SKM-1 (cell line): Measurements from ENCODE around the gene PCDHB5.
"Not testable (repeated sequence)": the region's sequence is repeated elsewhere in the genome, so short reads cannot be mapped to it uniquely, and the experiment has no call there.

Source experiments
- DNase-seq: peaks from one replicate; lab custom pipeline; 2025; ENCODE audit not compliant: unreplicated experiment; lab: John Stamatoyannopoulos, UW

The PCDHB5 gene

DNA sequence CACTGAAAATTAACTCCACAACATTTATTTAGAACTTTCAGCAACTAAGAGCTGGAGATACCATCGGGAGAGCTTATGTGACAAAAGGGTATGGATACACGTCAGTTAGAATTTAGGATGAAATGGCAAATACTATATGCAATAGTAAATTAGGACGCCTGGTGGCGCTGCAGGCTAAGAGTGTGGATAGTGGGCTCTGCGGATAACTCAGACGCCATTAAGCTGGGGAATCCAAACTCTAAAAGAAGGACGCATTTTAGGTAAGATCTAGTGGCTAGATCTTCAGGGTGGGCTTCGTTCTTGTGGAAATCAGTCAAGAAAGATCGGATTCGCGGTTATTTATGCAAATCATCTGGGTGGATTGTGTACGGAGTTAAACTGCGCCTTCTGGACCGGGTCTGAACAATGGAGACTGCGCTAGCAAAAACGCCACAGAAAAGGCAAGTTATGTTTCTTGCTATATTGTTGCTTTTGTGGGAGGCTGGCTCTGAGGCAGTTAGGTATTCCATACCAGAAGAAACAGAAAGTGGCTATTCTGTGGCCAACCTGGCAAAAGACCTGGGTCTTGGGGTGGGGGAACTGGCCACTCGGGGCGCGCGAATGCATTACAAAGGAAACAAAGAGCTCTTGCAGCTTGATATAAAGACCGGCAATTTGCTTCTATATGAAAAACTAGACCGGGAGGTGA, at the start of gene PCDHB5:
PCDHB5 (plus strand) TSS at position 177 of the 688 bp plus-strand sequence; CDS start at position 406, 229 bp downstream.
- no peak for DNase-seq

DNA sequence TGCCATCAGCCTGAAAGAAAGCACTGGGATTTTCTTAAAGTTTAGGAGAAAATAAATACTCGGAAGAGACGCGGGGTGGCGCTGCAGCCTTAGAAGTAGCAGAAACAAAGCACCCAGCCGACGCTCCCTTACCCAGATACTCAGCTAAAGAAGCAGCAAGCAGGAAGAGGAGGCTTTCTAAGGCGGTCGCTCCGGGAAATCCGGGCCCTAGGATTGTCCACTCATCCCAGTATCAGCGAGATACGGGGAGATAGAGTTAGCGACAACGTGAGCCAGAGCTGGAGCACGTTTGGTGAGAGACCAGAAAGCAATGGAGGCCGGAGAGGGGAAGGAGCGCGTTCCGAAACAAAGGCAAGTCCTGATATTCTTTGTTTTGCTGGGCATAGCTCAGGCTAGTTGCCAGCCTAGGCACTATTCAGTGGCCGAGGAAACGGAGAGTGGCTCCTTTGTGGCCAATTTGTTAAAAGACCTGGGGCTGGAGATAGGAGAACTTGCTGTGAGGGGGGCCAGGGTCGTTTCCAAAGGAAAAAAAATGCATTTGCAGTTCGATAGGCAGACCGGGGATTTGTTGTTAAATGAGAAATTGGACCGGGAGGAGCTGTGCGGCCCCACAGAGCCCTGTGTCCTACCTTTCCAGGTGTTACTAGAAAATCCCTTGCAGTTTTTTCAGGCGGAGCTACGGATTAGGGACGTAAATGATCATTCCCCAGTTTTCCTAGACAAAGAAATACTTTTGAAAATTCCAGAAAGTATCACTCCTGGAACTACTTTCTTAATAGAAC, 40.3 kb upstream of the PCDHB5 start, which contains the start of gene PCDHB2:
PCDHB2 (plus strand) TSS at position 135 of the 782 bp plus-strand sequence; CDS start at position 311, 176 bp downstream.
- no peak for DNase-seq

GRCh38 chr5:141095263-141095641, 39.8 kb upstream of the PCDHB5 start:
- no peak for DNase-seq

- DNase-seq = not testable (repeated sequence)
Observed at GRCh38 chr5:141096181-141096580, 38.8 kb upstream of the PCDHB5 start.

- DNase-seq = not testable (repeated sequence)
Observed at GRCh38 chr5:141096586-141096985, 38.4 kb upstream of the PCDHB5 start.

- no peak for DNase-seq
Observed at GRCh38 chr5:141100243-141100805, 34.7 kb upstream of the PCDHB5 start, which contains the start of gene PCDHB3. PCDHB3 (plus strand) TSS chr5:141100473; CDS start chr5:141100650, 177 bp downstream.

GRCh38 chr5:141101059-141101458, 33.9 kb upstream of the PCDHB5 start:
- DNase-seq = no peak

- not testable (repeated sequence) for DNase-seq
Observed at GRCh38 chr5:141102070-141102469, 32.9 kb upstream of the PCDHB5 start.

- not testable (repeated sequence) for DNase-seq
Observed at GRCh38 chr5:141102471-141102870, 32.5 kb upstream of the PCDHB5 start.

- no peak for DNase-seq
Observed at GRCh38 chr5:141105350-141105749, 29.7 kb upstream of the PCDHB5 start.

- DNase-seq = no peak
Observed at GRCh38 chr5:141119250-141119649, 15.8 kb upstream of the PCDHB5 start.

GRCh38 chr5:141121563-141121962, 13.4 kb upstream of the PCDHB5 start, which contains the start of gene PCDHB4:
PCDHB4 (plus strand) TSS chr5:141121818; CDS start chr5:141121999, 181 bp downstream.
- no peak for DNase-seq

- DNase-seq = no peak
Observed at GRCh38 chr5:141121985-141122384, 13.0 kb upstream of the PCDHB5 start.

- not testable (repeated sequence) for DNase-seq
Observed at GRCh38 chr5:141123396-141124135, 11.4 kb upstream of the PCDHB5 start.

GRCh38 chr5:141127305-141127704, 7.7 kb upstream of the PCDHB5 start:
- DNase-seq = no peak

GRCh38 chr5:141135718-141136266, 786 bp downstream of the PCDHB5 start:
- DNase-seq = no peak

DNA sequence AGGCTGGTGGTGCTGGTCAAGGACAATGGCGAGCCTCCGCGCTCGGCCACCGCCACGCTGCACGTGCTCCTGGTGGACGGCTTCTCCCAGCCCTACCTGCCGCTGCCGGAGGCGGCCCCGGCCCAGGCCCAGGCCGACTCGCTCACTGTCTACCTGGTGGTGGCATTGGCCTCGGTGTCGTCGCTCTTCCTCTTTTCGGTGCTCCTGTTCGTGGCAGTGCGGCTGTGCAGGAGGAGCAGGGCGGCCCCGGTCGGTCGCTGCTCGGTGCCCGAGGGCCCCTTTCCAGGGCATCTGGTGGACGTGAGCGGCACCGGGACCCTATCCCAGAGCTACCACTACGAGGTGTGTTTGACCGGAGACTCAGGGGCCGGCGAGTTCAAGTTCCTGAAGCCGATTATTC, 2.3 kb downstream of the PCDHB5 start:
- not testable (repeated sequence) for DNase-seq

GRCh38 chr5:141149812-141150211, 14.8 kb downstream of the PCDHB5 start, which contains the start of gene PCDHB6:
PCDHB6 (plus strand) TSS chr5:141150057; CDS start chr5:141150258, 201 bp downstream.
- DNase-seq = no peak

DNA sequence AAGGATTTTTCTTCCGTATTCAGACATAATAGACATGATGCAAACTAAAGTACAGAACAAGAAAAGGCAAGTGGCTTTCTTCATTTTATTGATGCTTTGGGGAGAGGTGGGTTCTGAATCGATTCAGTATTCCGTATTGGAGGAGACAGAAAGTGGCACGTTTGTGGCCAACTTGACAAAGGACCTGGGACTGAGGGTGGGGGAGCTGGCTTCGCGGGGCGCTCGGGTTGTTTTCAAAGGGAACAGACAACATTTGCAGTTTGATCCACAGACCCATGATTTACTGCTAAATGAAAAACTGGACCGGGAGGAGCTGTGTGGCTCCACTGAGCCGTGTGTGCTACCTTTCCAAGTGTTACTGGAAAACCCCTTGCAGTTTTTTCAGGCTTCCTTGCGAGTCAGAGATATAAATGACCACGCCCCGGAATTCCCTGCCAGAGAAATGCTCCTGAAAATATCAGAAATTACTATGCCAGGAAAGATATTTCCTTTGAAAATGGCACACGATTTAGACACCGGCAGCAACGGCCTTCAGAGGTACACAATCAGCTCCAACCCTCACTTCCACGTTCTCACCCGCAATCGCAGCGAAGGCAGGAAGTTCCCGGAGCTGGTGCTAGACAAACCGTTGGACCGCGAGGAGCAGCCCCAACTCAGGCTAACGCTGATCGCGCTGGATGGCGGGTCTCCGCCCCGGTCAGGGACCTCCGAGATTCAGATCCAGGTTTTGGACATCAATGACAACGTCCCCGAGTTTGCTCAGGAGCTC, 15.4 kb downstream of the PCDHB5 start:
- DNase-seq = no peak

DNA sequence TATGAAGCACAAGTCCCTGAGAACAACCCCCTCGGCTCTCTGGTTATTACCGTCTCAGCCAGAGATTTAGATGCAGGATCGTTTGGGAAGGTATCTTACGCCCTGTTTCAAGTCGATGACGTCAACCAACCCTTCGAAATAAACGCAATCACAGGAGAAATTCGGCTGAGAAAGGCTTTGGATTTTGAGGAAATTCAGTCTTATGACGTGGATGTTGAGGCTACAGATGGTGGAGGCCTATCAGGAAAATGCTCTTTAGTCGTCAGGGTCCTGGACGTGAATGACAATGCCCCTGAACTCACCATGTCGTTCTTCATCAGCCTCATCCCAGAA, 16.0 kb downstream of the PCDHB5 start:
- DNase-seq = no peak
